ENCODE results near the gene IRF2BPL.
"Not testable (repeated sequence)": the region's sequence is repeated elsewhere in the genome, so short reads cannot be mapped to it uniquely, and the experiment has no call there.

The IRF2BPL gene

DNA sequence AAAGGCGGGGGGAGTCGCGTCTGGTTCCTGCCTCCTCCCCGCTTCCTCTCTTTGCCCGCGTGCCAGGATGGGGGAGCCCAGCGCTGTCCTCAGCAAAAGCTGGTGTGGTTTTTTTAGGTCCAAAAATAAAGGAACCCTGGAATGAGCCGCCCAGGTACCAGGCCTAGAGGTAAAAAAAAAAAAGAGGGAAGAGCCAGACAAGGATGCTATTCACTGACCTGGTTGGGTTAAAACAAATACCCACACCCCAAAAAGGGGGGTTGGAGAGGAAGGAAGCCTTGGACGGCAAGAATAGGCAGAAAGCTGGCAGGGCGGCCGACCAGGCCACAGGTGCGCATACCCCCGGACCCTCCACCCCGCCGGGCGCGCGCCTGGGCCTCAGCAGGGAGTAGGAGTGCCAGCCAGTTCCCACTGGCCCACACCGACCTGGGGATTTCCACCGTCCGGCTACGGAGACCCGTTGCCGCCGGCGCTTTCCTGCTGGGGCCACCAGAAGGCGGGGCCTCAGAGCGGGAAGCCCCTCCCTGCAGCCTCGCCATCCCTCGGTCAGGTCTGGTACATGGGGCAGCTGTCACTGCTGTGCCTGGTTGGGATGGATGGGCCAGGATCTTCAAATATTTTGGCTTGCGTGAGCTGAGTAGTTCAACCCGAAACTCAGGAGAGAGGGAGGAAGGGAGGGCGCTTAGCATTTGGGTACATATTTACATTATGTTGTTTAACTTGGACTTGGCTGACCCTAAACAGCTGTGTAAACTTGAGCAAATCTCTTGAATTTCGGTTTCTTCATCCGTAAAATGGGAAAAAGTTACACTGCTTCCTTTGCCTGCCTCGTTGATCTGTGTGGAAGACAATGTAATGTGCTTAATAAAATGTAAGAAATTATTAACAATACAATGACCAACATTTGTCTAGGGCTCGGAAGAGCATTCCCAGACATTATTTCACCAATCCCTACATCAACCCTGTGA, 5.4 kb upstream of the IRF2BPL start:
- DNase-seq, result peak; percentile 83

- DNase-seq, result peak; percentile 91
Observed at GRCh38 chr14:77032844-77033621, 4.5 kb upstream of the IRF2BPL start.

GRCh38 chr14:77032491-77032843, 4.0 kb upstream of the IRF2BPL start:
- DNase-seq, result no peak

DNA sequence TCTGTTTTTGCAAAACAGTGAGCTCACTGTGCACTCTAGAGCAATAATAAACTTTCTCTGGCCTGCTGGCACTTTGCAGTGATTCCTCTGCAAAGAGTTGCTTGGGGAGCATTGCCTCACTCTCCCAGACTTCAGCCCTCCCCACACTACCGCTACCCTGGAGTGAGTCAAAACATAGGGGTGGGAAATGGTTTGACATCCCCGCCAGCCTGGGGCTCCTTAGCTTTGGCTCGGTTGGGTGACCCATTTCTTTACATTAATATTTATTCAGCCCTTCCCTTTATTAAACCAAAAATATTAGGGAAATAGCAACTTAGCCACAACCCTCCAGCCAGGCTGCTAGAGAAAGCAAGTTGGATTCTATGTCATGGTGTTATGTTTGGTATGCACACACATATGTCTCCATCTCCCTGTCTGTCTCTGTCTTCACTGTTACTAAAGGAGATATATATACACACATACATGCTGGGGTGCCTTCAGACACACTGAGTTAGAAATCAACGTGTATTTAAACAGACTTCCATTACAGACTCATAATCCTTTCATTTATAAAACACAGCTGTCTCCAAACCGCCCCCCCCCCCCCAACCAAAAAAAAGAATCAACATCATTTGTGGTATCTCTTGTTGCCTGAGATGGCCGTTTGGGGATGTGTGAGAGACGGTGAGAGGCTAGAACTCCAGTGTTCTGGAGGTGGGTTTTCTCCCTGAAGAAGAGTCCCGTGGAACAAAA, 3.4 kb upstream of the IRF2BPL start:
- no peak for DNase-seq

GRCh38 chr14:77027538-77028383, 747 bp downstream of the IRF2BPL start:
- DNase-seq, result peak; percentile 84

GRCh38 chr14:77026930-77027537, 1.5 kb downstream of the IRF2BPL start:
- DNase-seq, result peak; percentile 80

DNA sequence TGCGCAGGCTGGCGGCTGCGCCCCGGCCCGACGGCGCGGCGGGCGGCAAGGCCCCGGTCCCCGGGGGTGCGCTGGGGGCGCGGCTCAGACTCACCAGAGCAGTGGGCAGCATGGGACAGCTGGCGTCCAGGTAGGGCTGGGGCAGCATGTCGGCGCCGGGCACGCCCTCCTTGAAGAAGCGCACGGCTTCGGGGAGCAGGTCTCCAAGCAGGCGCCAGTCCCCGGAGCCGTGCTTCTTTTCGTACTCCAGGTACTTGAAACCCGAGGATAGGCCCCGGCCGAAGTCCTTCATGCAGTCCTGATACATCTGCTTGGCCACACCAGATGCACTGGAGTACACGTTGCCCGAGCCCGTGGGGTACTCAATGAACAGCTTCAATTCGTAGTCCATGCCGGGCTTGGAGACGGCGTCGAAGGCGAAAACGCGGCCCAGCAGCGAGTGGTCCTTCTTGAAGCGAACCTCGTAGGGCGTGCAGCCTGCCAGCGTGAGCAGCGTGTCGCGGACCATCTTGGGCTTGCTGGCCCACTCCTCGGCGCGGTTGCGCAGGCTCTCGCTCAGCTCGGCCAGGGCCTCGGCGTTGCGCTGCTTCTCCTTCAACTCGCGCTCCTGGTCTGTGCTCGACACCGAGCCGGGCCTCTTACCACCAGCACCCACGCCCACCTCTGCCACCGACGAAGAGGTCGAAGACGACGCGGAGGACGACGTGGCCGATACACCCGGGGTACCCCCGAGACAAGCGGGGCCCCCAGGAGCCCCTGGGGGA, 2.2 kb downstream of the IRF2BPL start:
- DNase-seq, result peak; percentile 82

DNA sequence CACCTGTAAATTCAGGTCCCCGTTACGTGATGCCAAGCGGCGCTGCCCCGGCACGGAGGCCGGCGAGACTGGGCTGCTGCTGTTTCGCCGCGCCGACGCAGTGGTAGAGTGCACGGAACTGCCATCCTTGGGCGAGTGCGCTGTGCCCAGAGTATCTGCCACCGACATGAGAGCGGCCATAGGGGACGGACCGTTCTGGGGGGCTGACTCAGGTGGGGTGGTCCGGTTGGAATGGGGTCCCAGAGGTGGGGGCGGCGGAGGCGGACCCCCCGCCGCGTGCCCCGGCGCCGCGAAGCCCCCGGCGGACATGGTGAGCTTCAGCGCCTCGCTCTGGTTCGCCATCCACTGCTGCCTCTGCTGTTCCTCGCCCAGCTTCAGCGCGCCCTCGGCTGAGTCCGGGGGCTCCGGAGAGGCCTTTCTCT, 2.8 kb downstream of the IRF2BPL start:
- peak; percentile 65 for DNase-seq

GRCh38 chr14:77024171-77024691, 4.3 kb downstream of the IRF2BPL start:
- DNase-seq, result peak; percentile 78

- DNase-seq, result peak; percentile 59
Observed at GRCh38 chr14:77023001-77023996, 5.2 kb downstream of the IRF2BPL start.

- DNase-seq, result peak; percentile 28
Observed at GRCh38 chr14:77022236-77022852, 6.2 kb downstream of the IRF2BPL start.

DNA sequence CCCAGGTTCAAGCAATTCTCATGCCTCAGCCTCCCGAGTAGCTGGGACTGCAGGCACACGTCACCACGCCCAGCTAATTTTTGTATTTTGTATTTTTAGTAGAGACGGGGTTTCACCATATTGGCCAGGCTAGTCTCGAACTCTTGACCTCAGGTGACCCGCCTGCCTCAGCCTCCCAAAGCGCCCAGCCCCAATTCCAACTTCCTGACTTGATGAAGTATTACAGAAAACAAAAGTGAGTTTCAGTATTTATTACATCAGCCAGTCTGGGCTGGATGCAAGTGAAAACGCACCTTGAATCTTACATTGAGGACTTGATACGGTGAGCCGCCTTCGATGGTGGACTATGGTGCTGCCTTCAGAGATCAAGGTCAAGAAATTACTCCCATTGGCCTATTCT, 7.1 kb downstream of the IRF2BPL start:
- not testable (repeated sequence) for DNase-seq

DNA sequence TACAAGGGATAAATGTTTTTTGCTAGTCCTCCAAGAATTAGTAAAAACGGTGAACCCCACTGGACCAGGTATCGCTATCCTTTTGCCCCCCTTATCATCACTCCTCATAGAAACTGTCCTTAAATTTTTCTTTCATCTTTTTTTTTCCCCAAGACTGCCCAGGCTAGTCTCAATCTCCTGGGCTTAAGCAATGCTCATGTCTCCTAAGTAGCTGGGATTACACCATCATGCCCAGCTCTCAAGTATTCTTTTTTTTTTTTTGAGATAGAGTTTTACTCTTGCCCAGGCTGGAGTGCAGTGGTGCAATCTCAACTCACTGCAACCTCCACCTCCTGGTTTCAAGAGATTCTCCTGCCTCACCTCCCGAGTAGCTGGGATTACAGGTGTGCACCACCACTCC, 9.7 kb downstream of the IRF2BPL start:
- no peak for DNase-seq

DNA sequence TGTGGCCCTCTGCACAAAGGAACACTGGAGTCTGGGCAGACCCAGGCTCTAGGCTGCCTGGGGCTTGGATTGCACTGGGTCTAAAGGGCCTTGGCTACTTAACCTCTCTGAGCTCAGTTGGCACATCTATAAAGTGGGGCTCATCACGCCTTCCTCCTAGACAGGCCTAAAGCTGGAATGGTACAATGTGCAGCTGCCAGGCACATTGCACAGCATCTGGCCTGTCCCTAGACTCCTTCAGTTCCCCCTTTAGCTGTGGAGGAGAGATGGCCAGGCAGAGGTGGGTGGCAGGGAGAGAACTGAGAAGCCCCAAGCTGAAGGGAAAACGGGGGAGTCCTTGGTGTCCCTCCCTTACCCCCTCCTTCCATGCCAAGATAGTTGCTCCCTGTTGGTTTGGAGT, 10.8 kb downstream of the IRF2BPL start:
- no peak for DNase-seq

DNA sequence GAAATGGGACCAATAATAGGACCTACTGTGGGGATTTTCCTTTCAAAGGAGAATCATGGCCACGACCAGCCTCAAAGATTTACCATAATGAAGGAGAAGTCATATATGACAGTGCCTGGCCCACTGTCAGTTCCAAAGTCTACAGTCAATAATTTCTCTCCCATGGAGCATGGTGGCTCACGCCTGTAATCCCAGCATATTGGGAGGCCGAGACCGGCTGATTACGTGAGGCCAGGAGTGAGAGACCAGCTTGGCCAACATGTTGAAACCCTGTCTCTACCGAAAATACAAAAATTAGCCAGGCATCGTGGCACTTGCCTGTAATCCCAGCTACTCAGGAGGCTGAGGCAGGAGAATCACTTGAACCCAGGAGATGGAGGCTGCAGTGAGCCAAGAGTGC, 13.8 kb downstream of the IRF2BPL start:
- no peak for DNase-seq

- peak; percentile 61 for DNase-seq
Observed at GRCh38 chr14:77014004-77014604, 14.4 kb downstream of the IRF2BPL start.

GRCh38 chr14:77012193-77012765, 16.2 kb downstream of the IRF2BPL start:
- DNase-seq, result no peak

- no peak for DNase-seq
Observed at GRCh38 chr14:77011245-77011644, 17.3 kb downstream of the IRF2BPL start.
